Measurements from ENCODE around the gene SENP2. TPM values are rescaled to one million over a fixed set of nuclear protein-coding genes. Genes with fewer than 3 reads are reported as not detected.

Gene SENP2
- total and polyA plus RNA-seq, 10 of the 15 experiments (the other 5 are each of a cell fraction or from before 2014, with no cell fraction given), result 9.0 to 42.7 (median 25.1) TPM

DNA sequence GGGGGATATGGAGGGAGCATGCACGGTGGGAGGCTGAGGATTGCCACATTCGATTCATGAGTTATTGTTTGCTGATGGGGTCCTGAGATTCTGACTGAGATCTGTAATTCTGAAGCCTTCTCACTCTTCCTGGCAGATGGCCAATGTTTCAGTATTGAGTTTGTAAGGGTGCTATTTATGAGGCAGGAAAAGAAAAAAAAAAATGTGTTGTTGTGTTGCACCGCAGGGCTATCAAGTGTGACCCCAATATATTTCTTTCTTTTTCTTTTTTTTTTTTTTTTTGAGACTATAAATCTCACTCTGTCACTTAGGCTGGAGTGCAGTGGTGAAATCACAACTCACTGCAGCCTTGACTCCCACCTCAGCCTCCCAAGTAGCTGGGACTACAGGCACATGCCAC is 3.2 kb upstream of the SENP2 start (continued):
- no peak for TF ChIP-seq REST (IDR thresholded peaks at IDR 0.05; ENCODE audit: low read depth, low read length)
- no peak for TF ChIP-seq MTA2 (IDR thresholded peaks at IDR 0.05; ENCODE audit: low read depth)
- TF ChIP-seq, protein P1, sequence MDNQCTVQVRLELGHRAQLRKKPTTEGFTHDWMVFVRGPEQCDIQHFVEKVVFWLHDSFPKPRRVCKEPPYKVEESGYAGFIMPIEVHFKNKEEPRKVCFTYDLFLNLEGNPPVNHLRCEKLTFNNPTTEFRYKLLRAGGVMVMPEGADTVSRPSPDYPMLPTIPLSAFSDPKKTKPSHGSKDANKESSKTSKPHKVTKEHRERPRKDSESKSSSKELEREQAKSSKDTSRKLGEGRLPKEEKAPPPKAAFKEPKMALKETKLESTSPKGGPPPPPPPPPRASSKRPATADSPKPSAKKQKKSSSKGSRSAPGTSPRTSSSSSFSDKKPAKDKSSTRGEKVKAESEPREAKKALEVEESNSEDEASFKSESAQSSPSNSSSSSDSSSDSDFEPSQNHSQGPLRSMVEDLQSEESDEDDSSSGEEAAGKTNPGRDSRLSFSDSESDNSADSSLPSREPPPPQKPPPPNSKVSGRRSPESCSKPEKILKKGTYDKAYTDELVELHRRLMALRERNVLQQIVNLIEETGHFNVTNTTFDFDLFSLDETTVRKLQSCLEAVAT (IDR thresholded peaks at IDR 0.05), result no peak
- TF ChIP-seq USF1 (IDR thresholded peaks at IDR 0.05; ENCODE audit: borderline replicate concordance, extremely low read length, insufficient read depth, low read depth, low read length), result no peak
- TF ChIP-seq, protein P2, sequence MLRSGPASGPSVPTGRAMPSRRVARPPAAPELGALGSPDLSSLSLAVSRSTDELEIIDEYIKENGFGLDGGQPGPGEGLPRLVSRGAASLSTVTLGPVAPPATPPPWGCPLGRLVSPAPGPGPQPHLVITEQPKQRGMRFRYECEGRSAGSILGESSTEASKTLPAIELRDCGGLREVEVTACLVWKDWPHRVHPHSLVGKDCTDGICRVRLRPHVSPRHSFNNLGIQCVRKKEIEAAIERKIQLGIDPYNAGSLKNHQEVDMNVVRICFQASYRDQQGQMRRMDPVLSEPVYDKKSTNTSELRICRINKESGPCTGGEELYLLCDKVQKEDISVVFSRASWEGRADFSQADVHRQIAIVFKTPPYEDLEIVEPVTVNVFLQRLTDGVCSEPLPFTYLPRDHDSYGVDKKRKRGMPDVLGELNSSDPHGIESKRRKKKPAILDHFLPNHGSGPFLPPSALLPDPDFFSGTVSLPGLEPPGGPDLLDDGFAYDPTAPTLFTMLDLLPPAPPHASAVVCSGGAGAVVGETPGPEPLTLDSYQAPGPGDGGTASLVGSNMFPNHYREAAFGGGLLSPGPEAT (IDR thresholded peaks at IDR 0.05; ENCODE audit: low read depth), result no peak
- no peak for TF ChIP-seq SIX5 (IDR thresholded peaks at IDR 0.05; ENCODE audit: low read depth, low read length, severe bottlenecking)
- TF ChIP-seq CREM (IDR thresholded peaks at IDR 0.05; ENCODE audit: low read depth), result no peak
- TF ChIP-seq MEF2A (IDR thresholded peaks at IDR 0.05; ENCODE audit: insufficient read depth, low read depth, low read length), result 0 out of 2 replicates have a peak, but pooled peaks have one; percentile 62
- TF ChIP-seq EED (IDR thresholded peaks at IDR 0.05; ENCODE audit: low read depth), result no peak
- TF ChIP-seq SMAD1 (IDR thresholded peaks at IDR 0.05; ENCODE audit: low read depth, partially characterized antibody), result peak; percentile 94
- TF ChIP-seq ZNF687 (IDR thresholded peaks at IDR 0.05), result no peak
- TF ChIP-seq, protein P3, sequence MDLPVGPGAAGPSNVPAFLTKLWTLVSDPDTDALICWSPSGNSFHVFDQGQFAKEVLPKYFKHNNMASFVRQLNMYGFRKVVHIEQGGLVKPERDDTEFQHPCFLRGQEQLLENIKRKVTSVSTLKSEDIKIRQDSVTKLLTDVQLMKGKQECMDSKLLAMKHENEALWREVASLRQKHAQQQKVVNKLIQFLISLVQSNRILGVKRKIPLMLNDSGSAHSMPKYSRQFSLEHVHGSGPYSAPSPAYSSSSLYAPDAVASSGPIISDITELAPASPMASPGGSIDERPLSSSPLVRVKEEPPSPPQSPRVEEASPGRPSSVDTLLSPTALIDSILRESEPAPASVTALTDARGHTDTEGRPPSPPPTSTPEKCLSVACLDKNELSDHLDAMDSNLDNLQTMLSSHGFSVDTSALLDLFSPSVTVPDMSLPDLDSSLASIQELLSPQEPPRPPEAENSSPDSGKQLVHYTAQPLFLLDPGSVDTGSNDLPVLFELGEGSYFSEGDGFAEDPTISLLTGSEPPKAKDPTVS (IDR thresholded peaks at IDR 0.05; ENCODE audit: low read depth, low read length), result no peak

Measured in GM12878 (cell line).